ENCODE measurements around the gene MIS18BP1.
"Not testable (repeated sequence)": the region's sequence is repeated elsewhere in the genome, so short reads cannot be mapped to it uniquely, and the experiment has no call there.

Gene MIS18BP1

DNA sequence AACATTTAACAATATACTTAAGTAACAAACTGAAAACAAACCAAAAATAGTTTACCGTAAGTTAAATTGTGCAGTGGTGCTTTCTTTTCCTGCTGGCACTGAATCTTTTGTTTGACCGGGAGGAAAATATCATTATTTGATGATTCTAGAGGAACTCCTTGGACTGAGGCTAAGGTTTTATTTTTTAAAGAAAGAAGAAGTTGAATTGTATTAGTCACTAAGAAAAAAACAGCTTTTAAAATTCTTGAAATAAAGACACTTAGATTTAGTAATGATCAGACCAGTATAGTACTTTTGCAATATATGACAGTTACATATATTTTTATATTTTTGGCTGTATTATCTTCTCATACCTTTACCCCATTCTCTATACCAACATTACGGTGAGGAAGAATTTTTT, 10.3 kb downstream of the MIS18BP1 start:
- DNase-seq: no peak

DNA sequence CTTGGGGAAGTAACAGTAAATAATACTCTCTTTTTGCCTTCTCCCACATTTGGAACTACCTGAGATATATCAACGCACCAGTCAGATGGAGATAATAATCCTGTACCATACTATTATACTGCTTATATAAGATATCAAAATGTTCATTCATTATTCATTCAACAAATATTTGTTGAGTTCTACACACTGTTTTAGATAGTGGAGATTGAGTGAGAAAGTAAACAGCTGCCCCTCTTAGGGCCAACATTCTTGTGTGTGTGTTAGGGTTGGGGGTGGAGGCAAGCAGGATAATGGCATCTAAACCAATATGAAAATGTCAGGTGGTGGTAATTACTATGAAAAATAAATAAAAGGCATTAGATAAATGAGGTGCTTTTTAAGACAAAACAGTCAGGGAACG, 14.0 kb downstream of the MIS18BP1 start:
- no peak for DNase-seq

DNA sequence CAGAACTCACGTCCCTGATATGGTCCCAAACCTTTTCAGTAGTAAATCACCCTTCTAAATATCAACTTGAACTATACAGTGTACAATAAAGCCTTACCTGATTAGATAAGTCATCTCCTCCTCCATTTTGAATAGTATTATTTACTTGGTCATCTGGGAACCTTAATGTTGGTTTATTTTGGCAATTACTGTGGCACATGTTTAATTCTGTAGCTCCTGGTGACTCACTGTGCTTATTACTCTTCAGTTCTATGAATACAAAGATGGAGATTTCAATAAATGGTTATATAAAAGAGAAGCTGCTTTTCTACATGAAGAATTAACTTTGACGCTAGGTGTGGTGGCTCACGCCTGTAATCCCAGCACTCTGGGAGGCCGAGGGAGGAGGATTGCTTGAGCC, 25.4 kb downstream of the MIS18BP1 start:
- no peak for DNase-seq

DNA sequence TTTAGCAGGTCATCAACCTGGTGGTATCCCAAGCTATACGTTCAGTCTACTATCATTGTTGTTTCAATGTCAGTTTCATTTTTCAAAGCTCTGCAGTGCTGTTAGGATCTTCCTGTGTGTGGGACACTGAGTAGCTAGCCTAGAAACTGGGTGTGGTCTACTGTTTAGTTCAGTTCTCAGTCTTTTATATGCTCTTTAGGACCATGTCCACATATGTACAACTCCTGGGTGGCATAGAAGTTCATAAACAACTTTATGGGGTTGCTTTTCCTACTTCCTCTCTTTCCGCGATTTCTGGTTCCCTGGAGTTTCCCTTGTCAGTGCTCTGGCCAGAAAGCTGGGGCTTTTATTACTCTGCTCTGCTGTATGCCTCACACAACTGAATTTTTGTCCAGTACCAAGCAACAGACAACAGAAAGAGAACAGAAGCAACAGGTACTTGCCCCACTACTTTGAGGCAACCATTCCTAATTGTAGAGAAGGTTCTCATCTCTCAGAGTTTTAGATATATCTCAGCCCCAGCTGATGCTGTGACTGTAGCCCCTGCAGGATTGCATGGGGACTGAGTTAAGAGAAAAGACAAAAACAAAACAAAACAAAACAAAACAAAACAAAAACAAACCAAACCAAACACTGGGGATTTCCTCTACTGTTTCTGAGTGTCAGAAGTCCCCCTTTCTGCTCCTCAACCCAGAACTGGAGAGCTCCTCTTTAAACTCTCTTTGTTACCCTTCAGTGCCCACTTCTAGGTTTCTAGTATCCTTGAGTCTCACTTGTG, 30.3 kb downstream of the MIS18BP1 start:
- DNase-seq: no peak

DNA sequence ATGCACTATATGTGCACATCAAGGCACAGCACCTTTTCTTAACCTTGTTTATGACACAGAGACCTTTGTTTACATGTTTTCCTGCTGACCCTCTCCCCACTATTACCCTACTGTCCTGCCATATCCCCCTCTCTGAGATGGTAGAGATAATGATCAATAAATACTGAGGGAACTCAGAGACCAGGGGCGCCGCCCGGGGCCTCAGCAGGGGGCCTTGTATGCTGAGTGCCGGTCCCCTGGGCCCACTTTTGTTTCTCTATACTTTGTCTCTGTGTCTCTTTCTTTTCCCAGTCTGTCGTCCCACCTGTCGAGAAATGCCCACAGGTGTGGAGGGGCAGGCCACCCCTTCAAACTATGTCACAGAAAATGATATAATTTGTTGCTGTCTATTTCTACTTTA, 38.7 kb downstream of the MIS18BP1 start:
- not testable (repeated sequence) for DNase-seq

DNA sequence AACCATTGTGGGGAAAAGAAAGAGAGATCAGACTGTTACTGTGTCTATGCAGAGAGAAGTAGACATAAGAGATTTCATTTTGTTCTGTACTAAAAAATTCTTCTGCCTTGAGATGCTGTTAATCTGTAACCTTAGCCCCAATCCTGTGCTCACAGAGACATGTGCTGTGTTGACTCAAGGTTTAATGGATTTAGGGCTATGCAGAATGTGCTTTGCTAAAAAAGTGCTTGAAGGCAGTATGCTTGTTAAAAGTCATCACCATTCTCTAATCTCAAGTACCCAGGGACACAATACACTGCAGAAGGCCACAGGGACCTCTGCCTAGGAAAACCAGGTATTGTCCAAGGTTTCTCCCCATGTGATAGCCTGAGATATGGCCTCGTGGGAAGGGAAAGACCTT, 39.3 kb downstream of the MIS18BP1 start:
- not testable (repeated sequence) for DNase-seq

DNA sequence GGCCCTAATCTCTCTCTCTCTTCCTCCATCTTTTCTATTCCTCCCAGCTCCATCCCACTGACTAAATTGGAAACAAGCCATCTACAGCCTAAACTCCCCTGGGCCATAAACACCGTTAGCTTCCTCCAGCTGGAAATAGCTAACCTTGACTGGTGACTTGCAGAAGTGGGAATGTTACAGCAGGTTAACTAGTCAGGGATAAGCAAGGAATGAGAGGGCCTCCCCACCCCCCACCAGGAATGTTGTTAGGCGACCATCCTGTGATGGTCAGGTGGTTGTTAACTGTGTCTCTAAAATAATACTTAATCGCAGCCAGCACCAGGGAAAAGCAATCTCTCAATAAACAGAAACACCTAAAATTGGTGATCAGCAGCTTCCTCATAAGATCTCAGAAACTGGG, 40.8 kb downstream of the MIS18BP1 start:
- DNase-seq: no peak

DNA sequence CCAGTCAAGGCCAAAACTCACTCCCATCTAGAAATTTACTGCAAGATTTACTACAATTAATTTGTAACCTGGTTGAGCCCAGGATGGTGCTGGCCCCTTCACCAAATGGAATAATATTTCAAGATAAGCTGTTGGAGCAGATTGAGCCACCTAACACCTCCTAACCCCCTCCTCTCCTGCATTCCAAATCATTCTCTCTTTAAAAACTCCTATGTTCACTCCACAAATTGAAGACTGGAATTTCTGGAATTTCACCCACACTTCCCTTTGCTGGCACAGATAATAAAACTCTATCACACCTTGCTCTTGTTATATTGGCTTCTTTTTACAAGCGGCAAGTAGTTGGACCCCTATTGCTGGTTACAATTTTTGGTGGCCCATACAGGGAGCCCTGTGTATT, 41.7 kb downstream of the MIS18BP1 start:
- no peak for DNase-seq

DNA sequence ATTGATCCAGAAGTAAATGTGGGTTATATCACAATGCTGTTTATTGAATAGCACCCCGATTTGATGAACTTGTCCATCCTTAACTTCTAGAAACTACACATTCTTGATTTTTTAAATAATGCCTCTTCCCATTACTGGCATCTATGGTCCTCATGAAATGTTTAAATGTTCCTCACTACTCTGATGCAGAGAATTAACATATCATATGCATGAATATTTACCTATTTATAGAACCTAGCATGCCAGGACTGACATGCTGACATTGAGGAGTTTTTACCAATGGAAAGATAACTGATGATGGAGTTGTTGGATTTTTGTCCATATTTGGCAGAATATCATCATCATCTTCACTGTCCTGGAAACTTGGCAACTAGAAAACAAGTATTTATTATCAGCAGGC, 42.8 kb downstream of the MIS18BP1 start:
- no peak for DNase-seq

DNA sequence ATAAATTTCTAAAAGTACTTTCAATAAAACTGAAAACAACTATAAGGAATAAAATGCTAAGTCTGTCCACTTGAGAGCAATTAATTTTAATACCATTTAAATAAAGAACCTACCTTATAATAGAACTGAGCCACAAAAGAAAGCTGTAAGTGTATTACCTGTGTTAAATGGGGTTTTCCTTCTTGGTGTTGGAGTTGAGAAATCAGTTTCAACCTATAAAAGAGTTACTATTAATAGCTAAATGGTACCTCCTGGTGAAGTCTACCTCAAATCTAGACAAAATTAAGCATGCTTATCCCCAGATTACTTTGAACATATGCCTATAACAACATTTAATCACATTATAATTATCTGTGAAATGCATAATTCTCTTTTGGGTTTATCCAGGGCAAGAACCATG, 48.8 kb downstream of the MIS18BP1 start:
- no peak for DNase-seq

DNA sequence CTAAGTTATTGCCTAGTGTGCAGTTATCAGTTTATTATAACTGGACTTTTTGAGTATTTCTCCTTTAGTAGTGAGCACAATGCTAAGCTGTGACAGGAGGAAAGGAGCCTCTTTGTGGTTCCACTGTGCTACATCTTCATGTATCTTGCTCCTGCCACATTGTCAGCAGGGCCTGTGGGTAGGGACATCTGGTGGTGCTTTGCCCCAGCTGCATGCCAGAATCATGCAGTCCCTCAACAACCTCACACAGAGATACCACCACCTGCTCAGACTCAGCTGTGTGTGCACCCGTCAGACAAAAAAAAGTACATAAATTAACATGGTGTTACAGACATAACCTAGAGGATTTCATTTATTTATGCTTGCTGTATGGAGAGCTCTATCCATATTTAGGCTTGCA, 51.1 kb downstream of the MIS18BP1 start:
- DNase-seq: no peak

DNA sequence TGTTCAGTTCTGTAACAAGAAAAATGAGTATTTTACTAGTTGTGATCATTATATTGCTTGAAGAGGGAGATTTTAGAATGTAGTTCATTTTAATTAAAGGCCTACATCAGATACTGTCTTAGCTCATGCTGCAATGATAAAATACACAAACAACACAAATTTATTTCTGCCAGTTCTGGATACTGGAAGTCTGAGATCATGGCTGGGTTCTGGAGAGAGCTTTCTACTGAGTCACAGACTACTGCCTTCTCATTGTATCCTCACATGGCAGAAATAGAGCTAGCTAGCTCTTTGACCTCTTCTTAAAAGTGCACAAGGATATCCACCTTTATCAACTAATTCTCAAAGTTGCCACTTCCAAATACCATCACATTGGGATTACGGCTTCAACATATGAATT, 53.8 kb downstream of the MIS18BP1 start:
- DNase-seq: no peak

DNA sequence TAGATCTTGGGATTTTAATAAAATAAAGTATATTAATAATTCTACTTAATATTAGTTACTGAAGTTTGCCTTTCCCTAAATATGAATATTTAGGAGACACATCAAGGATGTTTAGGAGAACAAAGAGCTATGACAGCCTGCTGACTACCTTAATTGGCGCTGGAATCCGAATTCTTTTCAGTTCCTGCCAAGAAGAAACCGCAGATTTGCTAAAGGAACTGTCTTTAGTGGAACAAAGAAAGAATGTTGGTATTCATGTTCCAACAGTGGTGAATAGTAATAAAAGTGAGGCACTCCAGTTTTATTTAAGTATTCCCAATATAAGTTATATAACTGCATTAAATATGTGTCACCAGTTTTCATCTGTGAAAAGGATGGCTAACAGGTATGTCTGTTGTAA, 54.5 kb downstream of the MIS18BP1 start:
- DNase-seq: no peak

DNA sequence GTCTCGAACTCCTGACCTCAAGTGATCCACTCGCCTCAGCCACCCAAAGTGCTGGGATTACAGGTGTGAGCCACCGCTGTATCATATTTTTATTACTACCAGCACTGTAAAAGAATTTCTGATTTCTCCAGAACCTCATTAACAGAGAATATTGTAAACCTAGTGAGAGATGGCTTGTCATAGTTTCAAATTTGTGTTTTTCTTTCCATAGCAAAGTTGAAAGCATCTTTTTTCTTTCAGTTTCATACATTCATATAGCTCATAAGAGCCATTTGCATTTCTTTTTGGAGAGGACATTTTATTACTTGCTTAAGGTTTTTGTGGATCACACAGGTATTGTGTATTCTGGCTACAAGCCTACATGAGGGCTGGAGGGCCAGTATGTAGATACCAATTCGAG, 58.0 kb downstream of the MIS18BP1 start:
- no peak for DNase-seq

DNA sequence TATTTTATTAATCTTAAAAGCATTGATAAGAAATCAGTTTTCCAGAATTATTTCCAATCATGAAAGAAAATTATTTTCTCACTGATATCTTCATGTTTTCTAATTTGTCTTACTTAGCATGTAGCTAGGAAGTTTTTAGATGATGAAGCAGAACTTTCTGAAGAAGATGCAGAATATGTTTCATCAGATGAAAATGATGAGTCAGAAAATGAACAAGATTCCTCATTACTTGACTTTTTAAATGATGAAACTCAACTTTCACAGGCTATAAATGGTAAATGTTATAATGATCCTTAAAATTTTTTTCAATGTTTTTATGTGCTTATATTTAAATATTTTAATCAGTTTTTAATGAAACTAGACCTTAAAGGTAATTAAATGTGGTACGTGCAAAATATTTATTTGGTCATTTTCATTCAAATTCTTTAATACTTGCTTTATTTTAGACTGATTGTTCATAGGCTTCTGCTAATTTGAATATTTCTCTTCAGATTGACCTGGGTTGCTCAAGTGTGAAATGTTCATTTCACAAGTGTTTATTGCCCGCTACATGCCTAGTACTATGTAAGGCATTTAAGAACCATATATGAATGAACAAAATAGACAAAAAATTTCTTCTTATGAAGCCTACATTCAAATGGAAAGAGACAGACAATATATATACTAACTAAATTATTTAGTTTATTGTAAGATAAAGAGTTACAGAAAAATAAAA, 67.7 kb downstream of the MIS18BP1 start:
- no peak for DNase-seq

DNA sequence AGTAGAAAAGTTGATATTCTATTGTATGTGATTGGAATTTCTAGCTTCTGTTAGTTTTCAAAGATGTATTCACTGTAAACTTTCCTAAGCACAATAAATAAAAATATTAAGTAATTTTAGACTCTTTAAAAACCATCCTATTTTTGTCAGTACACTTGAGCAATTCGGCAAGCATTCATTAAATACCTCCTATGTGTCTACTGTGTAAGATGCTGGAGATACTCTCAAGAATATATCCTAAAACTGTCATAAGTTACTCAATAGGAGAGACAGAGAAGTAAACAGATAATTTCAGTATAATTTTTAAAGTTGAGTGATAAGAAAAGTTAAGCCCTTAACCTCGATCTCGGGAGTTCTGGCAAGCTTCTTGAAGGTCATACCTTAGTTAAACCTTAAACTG, 71.2 kb downstream of the MIS18BP1 start:
- DNase-seq: no peak

DNA sequence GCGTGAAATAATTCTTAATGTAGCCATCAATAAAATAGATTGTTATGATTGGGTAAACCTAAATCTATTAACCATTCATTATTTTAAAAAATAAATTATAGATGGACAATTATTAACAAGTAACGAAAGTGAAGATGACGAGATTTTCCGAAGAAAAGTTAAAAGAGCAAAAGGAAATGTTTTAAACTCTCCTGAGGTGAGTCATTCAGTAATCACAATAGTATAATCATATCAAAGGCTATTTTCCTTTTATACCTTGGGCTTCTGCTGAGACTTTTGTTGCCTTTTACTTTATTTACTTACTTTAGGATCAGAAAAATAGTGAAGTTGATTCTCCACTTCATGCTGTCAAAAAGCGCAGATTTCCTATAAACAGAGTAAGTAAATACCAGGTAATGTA, 71.7 kb downstream of the MIS18BP1 start:
- no peak for DNase-seq

DNA sequence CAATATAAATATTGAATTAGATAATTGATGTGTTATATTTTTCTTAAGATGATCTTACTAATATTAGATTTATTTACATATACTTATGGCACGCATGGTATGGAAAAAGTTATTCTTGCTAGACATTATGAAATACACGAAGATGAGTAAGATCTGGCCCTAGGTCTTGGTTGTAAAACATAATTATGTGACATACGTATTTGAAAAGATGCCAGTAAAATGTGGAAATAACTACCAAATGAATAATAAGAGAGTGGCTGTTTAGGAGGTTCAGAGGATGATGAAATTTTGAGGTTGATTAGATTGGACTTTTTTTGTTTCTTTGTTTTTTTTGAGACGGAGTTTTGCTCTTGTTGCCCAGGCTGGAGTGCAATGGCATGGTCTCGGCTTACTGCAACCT, 75.9 kb downstream of the MIS18BP1 start:
- DNase-seq: no peak

DNA sequence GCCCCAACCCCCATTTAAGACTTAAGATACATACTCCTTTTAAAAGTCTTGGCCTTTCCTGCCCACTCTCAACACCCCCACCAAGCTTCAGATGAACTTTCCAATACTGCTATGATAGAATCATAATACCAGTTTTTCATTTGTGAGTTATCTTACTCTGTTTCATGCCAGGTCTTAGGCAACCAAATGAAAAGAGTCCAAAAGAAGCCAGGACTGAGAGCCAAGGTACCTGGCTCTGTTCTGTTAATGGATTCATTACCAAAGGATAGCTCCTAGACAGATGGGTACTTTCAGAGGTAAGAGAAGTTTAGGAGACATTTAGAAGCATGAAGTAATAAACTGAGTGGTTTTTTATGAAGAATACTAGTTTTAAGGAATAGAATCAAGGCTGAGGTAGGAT, 83.1 kb downstream of the MIS18BP1 start:
- DNase-seq: no peak

DNA sequence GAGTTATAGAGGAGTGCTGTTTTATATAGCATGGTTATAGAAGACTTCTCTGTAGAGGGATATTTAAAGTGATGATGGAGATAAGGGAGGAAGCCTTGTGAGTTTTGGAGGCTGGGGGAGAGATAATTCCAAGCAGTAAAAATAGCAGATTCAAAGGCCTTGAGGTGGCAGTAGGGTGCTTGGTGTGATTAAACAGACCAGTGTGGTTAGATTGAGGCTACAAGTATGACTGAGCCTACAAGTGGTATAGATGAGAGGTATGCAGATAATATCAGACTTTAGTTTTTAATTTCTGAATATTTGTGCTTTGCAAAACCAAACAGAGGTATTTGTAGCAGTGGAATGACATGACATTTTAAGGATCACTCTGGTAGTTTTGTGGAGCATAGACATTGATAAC, 96.9 kb downstream of the MIS18BP1 start:
- DNase-seq: no peak

Measured in stimulated activated CD4-positive, alpha-beta T cell treated with anti-CD3 and anti-CD28 coated beads, Interleukin-2, amount 100 ng/mL, for 48 hours (primary cell).